ENCODE measurements around the gene DMAC2.
"Not testable (repeated sequence)": the region's sequence is repeated elsewhere in the genome, so short reads cannot be mapped to it uniquely, and the experiment has no call there.

Gene DMAC2

GRCh38 chr19:41424335-41425173 is 15.2 kb downstream of the DMAC2 start:
- DNase-seq (ENCODE audit: low read depth in 1 of 2, low spot score in 1 of 2) = no peak

DNA sequence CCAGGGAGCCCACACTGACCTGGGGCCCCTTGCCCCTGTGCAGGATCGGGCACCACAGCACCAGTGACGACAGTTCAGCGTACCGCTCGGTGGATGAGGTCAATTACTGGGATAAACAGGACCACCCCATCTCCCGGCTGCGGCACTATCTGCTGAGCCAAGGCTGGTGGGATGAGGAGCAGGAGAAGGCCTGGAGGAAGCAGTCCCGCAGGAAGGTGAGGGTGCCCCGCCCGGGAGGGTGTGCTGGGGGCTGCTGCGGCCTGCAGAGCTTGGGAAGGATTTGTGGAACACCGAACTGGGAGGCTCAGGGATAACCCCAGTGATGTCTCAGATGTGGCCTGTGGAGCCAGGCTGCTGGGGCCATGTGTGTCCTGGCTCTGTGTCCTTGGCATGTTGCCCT is 16.8 kb downstream of the DMAC2 start:
- DNase-seq (ENCODE audit: low read depth in 1 of 2, low spot score in 1 of 2) = no peak

DNA sequence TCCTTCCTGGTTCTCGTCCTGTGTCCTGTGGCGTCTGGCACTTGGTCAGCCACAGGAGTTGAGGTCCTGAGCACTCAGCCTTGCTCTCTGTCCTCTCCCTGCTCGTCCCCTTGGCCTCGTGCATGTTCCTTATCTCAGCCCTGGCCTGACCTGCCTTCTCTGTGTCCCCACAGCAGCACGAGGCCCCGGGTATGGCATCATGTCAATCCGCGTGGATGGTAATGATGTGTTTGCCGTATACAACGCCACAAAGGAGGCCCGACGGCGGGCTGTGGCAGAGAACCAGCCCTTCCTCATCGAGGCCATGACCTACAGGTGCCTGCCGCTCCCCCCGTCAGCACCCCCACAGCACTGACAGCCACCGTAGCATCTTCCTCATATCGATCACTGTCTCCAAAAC is 17.3 kb downstream of the DMAC2 start:
- no peak for DNase-seq (ENCODE audit: low read depth in 1 of 2, low spot score in 1 of 2)

DNA sequence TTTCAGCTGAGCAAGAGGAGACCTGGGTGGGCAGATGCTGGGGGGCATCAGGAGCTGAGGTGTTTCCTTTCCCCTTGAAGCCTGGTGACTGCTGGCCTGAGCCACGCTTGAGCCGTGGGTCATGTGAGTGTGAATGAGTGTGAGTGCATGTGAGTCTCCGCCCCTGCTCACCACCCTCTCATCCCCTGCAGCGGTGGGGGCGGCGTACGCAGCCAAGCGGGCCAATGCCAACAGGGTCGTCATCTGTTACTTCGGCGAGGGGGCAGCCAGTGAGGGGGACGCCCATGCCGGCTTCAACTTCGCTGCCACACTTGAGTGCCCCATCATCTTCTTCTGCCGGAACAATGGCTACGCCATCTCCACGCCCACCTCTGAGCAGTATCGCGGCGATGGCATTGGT is 17.7 kb downstream of the DMAC2 start:
- DNase-seq (ENCODE audit: low read depth in 1 of 2, low spot score in 1 of 2) = no peak

- DNase-seq (ENCODE audit: low read depth in 1 of 2, low spot score in 1 of 2) = no peak
Observed at GRCh38 chr19:41421314-41421713, 18.4 kb downstream of the DMAC2 start.

DNA sequence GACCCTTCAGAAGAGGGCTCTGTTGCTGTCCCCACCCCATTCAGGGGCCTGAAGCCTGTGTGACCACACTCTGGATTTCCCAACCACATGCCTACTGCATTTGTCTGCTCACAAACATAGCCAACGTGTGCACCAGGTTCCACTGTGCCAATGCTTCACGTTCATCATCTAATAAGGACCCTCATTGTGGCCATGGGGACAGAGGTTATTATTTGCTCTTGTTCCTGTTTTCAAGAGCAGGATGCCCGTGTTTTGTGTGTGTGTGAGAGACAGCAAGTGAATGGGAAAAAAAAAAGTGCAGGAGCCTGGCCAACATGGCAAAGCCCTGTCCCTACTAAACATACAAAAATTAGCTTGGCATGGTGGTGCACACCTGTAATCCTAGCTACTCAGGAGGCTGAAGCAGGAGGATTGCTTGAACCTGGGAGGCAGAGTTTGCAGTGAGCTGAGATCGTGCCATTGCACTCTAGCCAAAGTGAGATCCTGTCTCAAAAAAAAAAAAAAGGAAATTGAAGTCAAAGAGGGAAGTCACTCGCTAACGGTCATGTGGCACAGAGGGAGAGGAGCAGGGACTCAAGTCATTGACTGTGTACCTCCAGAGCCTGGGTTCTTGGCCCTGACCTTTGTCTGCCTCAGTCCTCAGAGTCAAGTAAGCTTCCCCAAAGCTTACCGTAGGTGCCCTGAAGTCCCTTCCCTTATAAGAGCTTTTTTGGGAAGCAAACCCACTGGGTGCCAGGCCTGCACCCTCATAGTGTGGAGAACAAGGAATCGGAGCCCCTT is 19.4 kb downstream of the DMAC2 start:
- DNase-seq (ENCODE audit: low read depth in 1 of 2, low spot score in 1 of 2) = no peak

GRCh38 chr19:41416194-41416674 is 23.5 kb downstream of the DMAC2 start:
- DNase-seq (ENCODE audit: low read depth in 1 of 2, low spot score in 1 of 2) = no peak

DNA sequence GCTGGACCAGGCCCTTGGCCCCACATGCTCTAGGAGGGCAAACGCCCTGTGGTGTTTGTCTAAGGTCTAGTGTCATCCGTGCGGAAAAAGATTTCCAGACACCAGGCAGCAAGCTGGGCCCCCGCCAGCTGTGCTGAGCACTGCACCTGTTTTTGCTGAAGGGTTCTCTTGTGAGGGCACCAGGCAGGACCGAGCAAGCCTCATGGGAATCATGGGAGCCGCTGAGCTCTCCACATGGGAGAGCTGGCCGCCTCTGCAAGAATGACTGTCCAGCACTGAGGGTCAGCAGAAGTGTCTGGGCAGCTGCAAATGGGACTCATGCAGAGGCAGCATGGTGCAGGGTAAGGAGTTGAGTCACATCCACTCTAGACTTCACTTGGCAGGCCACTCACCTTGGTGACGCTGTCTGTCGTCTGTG is 24.5 kb downstream of the DMAC2 start:
- DNase-seq (ENCODE audit: low read depth in 1 of 2, low spot score in 1 of 2) = no peak

DNA sequence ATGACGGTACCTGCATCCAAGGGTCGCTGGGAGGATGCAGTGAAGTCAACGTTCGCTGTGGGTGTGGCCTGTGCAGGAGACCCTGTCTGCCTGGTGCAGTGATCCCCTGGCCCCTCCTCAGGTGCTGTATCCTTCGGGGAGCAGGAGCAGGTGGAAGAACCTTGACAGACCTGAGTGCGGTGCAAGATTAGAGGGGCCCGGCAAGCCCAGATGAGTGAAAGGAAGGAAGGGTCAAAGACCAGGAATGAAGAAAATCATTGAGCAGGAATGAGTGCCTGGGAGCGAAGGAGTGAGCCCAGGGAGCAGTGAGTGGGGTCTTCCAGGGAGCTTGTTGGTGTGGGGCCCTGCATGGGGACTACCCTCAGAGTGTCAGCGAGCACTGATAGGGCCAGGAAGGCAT is 25.3 kb downstream of the DMAC2 start:
- no peak for DNase-seq (ENCODE audit: low read depth in 1 of 2, low spot score in 1 of 2)

DNA sequence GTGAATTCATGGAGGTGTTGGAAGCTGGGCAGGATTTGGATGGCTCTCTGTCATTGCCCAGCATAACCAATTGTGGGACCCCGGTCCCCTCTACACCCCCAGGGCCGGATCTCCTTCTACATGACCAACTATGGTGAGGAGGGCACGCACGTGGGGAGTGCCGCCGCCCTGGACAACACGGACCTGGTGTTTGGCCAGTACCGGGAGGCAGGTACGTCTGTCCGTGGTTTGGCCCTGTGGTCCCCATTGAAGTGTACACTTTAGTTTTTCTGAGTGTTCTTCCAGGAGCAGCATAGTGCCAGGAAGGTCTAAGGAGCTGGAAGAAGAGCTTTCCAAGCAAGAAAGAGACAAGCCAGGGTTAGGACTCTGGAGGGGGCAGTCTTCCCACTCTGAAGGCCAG is 25.8 kb downstream of the DMAC2 start:
- DNase-seq (ENCODE audit: low read depth in 1 of 2, low spot score in 1 of 2) = no peak

DNA sequence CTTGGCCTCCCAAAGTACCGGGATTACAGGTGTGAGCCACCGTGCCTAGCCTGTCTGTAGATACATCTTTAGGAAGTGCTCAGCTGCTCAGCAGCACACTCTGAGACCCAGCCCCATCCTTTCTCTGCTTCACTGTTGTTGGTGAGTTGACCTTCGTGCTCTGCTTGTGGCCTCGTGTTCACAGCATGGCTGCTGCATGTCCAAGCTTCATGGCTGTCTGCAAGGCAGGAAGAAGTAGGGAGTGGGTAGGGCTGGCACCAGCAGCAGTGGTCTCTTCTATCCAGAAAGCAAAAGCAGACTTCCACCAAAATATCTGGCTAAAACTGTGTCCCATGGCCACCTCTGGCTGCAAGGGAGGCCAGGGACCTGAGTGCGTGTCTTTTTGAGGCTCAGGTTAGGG is 26.8 kb downstream of the DMAC2 start:
- DNase-seq (ENCODE audit: low read depth in 1 of 2, low spot score in 1 of 2) = no peak

GRCh38 chr19:41411968-41412265 is 27.8 kb downstream of the DMAC2 start:
- no peak for DNase-seq (ENCODE audit: low read depth in 1 of 2, low spot score in 1 of 2)

DNA sequence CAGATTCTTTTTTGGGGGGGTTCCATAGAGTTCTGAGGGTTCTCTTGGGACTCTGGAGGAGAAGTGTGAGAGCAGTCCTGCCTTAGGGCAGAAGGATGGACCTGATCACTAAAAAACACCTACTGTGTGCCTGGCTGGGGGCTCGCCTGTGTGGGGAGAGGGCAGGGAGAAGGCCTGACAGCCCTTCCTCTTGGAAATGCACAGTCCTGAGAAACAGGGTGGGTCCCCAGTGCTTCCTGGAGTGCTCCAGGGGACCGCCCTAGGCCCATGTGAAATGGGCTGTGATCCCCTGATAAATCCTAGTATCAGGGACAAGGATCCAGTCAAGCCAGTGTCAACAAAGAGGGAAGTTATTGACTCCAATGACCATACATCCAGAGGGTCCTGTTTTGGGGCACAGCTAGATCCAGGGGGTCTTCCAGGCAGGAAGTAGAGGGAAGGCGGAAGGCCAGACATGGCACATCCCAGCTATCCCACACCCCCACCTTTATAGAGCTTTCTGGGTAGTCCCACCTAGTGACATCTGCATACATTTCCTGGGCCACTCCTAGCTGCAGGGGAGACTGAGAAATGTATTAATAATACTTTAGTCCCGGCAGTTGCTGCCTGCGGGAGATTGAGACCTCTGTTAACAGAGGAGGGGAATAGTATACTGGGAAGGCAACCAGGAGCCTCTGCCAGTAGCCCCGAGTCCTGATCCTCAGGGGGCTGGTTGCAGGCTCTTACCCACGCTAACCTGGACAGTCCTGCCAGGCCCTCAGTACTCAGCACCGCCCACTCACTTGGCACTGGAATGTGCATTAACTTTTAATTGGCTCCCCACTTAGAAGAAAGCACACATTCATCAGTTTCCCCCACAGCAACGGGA is 28.4 kb downstream of the DMAC2 start:
- no peak for DNase-seq (ENCODE audit: low read depth in 1 of 2, low spot score in 1 of 2)

DNA sequence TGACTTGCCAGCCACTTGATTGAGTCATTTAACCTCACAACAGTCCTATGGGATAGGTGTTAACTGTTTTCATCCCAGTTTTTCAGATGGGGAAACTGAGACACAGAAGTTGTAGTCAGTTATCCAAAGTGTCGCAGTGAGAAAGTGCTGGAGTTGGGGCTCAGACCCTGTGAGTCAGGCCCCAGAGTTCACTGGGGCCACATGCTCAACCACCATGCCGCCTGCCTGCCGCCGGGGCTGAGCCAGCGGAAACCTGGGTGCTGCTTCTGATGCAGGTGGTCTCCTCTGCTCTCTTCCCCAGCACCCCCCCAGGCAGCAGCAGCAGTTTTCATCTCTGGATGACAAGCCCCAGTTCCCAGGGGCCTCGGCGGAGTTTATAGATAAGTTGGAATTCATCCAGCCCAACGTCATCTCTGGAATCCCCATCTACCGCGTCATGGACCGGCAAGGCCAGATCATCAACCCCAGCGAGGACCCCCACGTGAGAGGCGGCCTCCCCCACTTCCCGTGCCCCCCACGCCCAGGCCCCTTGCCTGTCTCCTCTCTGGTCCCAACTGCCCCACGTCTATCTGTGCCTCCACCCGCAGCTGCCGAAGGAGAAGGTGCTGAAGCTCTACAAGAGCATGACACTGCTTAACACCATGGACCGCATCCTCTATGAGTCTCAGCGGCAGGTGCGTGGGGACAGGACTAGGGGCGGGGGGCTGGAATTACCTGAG is 29.2 kb downstream of the DMAC2 start:
- no peak for DNase-seq (ENCODE audit: low read depth in 1 of 2, low spot score in 1 of 2)

- no peak for DNase-seq (ENCODE audit: low read depth in 1 of 2, low spot score in 1 of 2)
Observed at GRCh38 chr19:41409288-41409687, 30.4 kb downstream of the DMAC2 start.

DNA sequence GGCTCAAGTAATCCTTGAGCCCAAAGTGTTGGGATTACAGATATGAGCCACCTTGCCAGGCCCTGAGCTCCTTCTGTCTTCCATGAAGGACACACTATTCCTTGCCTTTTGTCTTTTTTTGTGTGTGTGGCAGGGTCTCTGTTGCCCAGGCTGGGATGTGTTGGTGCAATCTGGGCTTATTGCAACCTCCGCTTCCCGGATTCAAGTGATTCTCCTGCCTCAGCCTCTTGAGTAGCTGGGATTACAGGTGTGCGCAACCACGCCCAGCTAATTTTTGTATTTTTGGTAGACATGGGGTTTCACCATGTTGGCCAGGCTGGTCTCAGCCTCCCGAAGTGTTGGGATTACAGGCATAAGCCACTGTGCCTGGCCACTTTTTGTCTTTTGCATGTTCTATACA is 30.9 kb downstream of the DMAC2 start:
- DNase-seq (ENCODE audit: low read depth in 1 of 2, low spot score in 1 of 2) = not testable (repeated sequence)

DNA sequence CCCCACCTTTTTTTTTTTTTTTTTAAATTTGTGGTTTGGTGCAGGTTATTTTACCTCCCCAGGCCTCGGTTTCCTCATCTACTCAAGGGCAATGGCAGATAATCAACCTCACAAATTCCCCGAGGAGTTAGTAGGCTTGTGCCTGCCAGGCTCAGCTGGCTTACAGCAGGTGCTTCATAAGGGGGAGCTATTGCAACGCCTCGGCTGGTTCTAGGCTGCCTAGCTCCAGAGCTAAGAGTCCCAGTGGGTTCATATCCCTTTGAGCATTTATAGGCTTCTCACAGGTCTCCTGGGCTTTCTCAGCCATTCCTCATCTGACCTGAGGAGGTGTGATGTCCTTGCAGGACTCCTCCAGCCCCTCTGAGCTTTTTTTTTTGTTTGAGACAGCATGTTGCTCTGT is 31.5 kb downstream of the DMAC2 start:
- DNase-seq (ENCODE audit: low read depth in 1 of 2, low spot score in 1 of 2) = no peak

GRCh38 chr19:41407271-41407670 is 32.4 kb downstream of the DMAC2 start:
- no peak for DNase-seq (ENCODE audit: low read depth in 1 of 2, low spot score in 1 of 2)

DNA sequence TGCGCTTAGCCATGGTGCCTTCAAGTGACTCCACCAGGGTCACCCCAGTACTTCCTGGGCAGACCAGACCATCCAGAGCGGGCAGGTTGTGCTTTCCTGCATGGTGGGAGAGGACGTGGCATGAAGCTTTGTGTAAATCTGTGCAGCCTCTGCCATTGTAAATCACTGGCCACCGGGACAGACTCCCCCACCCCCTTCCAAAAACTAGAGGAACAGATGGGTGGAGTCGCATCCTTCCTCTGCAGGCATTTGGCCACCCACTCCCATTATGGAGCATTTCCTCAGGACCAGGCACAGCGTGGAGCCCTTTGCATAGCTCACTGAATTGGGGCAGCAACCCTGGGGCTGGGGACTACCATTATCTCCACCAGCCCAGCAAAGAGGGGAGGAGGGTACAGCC is 33.9 kb downstream of the DMAC2 start:
- no peak for DNase-seq (ENCODE audit: low read depth in 1 of 2, low spot score in 1 of 2)

GRCh38 chr19:41403181-41403970 is 36.3 kb downstream of the DMAC2 start:
- no peak for DNase-seq (ENCODE audit: low read depth in 1 of 2, low spot score in 1 of 2)

Measured in activated T-helper 1 cell treated with anti-CD3 and anti-CD28 coated beads, Interleukin-2, amount 50 U/mL, for 16 hours (primary cell).